Measurements from ENCODE around the gene GYPB. TPM values are rescaled to one million over a fixed set of nuclear protein-coding genes. Genes with fewer than 3 reads are reported as not detected.
"Not testable (repeated sequence)": the region's sequence is repeated elsewhere in the genome, so short reads cannot be mapped to it uniquely, and the experiment has no call there.

Gene GYPB
- total and polyA plus RNA-seq, 2 experiments from 2014 or later = not detected

GRCh38 chr4:144049495-144050424 is 30.6 kb upstream of the GYPB start:
- not testable (repeated sequence) for H3K4me3 ChIP-seq; H3K36me3 ChIP-seq (replicated peaks; ENCODE audit: insufficient read depth, low read depth); H2AFZ ChIP-seq; H4K20me1 ChIP-seq (ENCODE audit: insufficient read depth, poor library complexity, severe bottlenecking); H3K79me2 ChIP-seq; H3K9me2 ChIP-seq (replicated peaks; ENCODE audit: insufficient read depth); H3K4me2 ChIP-seq; H3K9me3 ChIP-seq (ENCODE audit: low read depth); H3K4me1 ChIP-seq (ENCODE audit: insufficient read depth); H3K27me3 ChIP-seq; H3K27ac ChIP-seq; DNase-seq (ENCODE audit: low spot score)
- WGBS (ENCODE audit: low lambda C conversion rate, missing lambda C conversion rate) = 71% methylated on average over 6 of the region's 6 CpGs

- not testable (repeated sequence) for H3K4me3 ChIP-seq; H3K27ac ChIP-seq; H3K9me3 ChIP-seq (ENCODE audit: low read depth); H3K36me3 ChIP-seq (replicated peaks; ENCODE audit: insufficient read depth, low read depth); H2AFZ ChIP-seq; H3K4me2 ChIP-seq; H3K79me2 ChIP-seq; H3K9me2 ChIP-seq (replicated peaks; ENCODE audit: insufficient read depth); H3K4me1 ChIP-seq (ENCODE audit: insufficient read depth); H4K20me1 ChIP-seq (ENCODE audit: insufficient read depth, poor library complexity, severe bottlenecking); H3K27me3 ChIP-seq; DNase-seq (ENCODE audit: low spot score)
These were observed 25.8 kb upstream of the GYPB start for GRCh38 chr4:144044936-144045335.

- not testable (repeated sequence) for H3K4me2 ChIP-seq; H3K27me3 ChIP-seq; H3K4me1 ChIP-seq (ENCODE audit: insufficient read depth); DNase-seq (ENCODE audit: low spot score); H3K4me3 ChIP-seq; H4K20me1 ChIP-seq (ENCODE audit: insufficient read depth, poor library complexity, severe bottlenecking); H3K27ac ChIP-seq; H2AFZ ChIP-seq; H3K79me2 ChIP-seq; H3K36me3 ChIP-seq (replicated peaks; ENCODE audit: insufficient read depth, low read depth); H3K9me3 ChIP-seq (ENCODE audit: low read depth); H3K9me2 ChIP-seq (replicated peaks; ENCODE audit: insufficient read depth)
- 71% methylated on average over 1 of the region's 1 CpG for WGBS (ENCODE audit: low lambda C conversion rate, missing lambda C conversion rate)
These were observed 13.4 kb upstream of the GYPB start for GRCh38 chr4:144032580-144032979.

- not testable (repeated sequence) for H3K27me3 ChIP-seq; H3K9me2 ChIP-seq (replicated peaks; ENCODE audit: insufficient read depth); H3K36me3 ChIP-seq (replicated peaks; ENCODE audit: insufficient read depth, low read depth); H2AFZ ChIP-seq; H3K9me3 ChIP-seq (ENCODE audit: low read depth); H3K4me2 ChIP-seq; H3K4me3 ChIP-seq; DNase-seq (ENCODE audit: low spot score); H3K4me1 ChIP-seq (ENCODE audit: insufficient read depth); H4K20me1 ChIP-seq (ENCODE audit: insufficient read depth, poor library complexity, severe bottlenecking); H3K27ac ChIP-seq; H3K79me2 ChIP-seq
- 87% methylated on average over 4 of the region's 4 CpGs for WGBS (ENCODE audit: low lambda C conversion rate, missing lambda C conversion rate)
These were observed 12.7 kb upstream of the GYPB start for GRCh38 chr4:144031875-144032274.

GRCh38 chr4:144031369-144031768 is 12.2 kb upstream of the GYPB start:
- not testable (repeated sequence) for H3K4me1 ChIP-seq (ENCODE audit: insufficient read depth); H3K27ac ChIP-seq; H3K4me2 ChIP-seq; H3K4me3 ChIP-seq; H3K27me3 ChIP-seq; H3K9me2 ChIP-seq (replicated peaks; ENCODE audit: insufficient read depth); H3K9me3 ChIP-seq (ENCODE audit: low read depth); DNase-seq (ENCODE audit: low spot score); H2AFZ ChIP-seq; H3K36me3 ChIP-seq (replicated peaks; ENCODE audit: insufficient read depth, low read depth); H4K20me1 ChIP-seq (ENCODE audit: insufficient read depth, poor library complexity, severe bottlenecking); H3K79me2 ChIP-seq
- WGBS (ENCODE audit: low lambda C conversion rate, missing lambda C conversion rate) = 91% methylated on average over 3 of the region's 3 CpGs

GRCh38 chr4:144030708-144031107 is 11.5 kb upstream of the GYPB start:
- H3K9me3 ChIP-seq (ENCODE audit: low read depth); H3K4me2 ChIP-seq; H3K36me3 ChIP-seq (replicated peaks; ENCODE audit: insufficient read depth, low read depth); H3K27me3 ChIP-seq; H3K79me2 ChIP-seq; H3K9me2 ChIP-seq (replicated peaks; ENCODE audit: insufficient read depth); H3K27ac ChIP-seq; DNase-seq (ENCODE audit: low spot score); H4K20me1 ChIP-seq (ENCODE audit: insufficient read depth, poor library complexity, severe bottlenecking); H3K4me1 ChIP-seq (ENCODE audit: insufficient read depth); H2AFZ ChIP-seq; H3K4me3 ChIP-seq: not testable (repeated sequence)
- 90% methylated on average over 4 of the region's 4 CpGs for WGBS (ENCODE audit: low lambda C conversion rate, missing lambda C conversion rate)

- 92% methylated on average over 4 of the region's 4 CpGs for WGBS (ENCODE audit: low lambda C conversion rate, missing lambda C conversion rate)
- H3K36me3 ChIP-seq (replicated peaks; ENCODE audit: insufficient read depth, low read depth); H2AFZ ChIP-seq; DNase-seq (ENCODE audit: low spot score); H3K9me2 ChIP-seq (replicated peaks; ENCODE audit: insufficient read depth); H4K20me1 ChIP-seq (ENCODE audit: insufficient read depth, poor library complexity, severe bottlenecking); H3K4me3 ChIP-seq; H3K27ac ChIP-seq; H3K4me2 ChIP-seq; H3K79me2 ChIP-seq; H3K4me1 ChIP-seq (ENCODE audit: insufficient read depth); H3K27me3 ChIP-seq; H3K9me3 ChIP-seq (ENCODE audit: low read depth): not testable (repeated sequence)
These were observed 7.5 kb upstream of the GYPB start for GRCh38 chr4:144026682-144027081.

- H4K20me1 ChIP-seq (ENCODE audit: insufficient read depth, poor library complexity, severe bottlenecking); DNase-seq (ENCODE audit: low spot score); H3K4me1 ChIP-seq (ENCODE audit: insufficient read depth); H3K36me3 ChIP-seq (replicated peaks; ENCODE audit: insufficient read depth, low read depth); H3K27me3 ChIP-seq; H3K9me3 ChIP-seq (ENCODE audit: low read depth); H3K4me2 ChIP-seq; H2AFZ ChIP-seq; H3K9me2 ChIP-seq (replicated peaks; ENCODE audit: insufficient read depth); H3K79me2 ChIP-seq; H3K27ac ChIP-seq; H3K4me3 ChIP-seq: not testable (repeated sequence)
- 68% methylated on average over 4 of the region's 4 CpGs for WGBS (ENCODE audit: low lambda C conversion rate, missing lambda C conversion rate)
These were observed 5.3 kb upstream of the GYPB start for GRCh38 chr4:144024399-144025053.

All from hepatocyte (in vitro differentiated cells).